GM12801 (cell line): ENCODE measurements around the gene ANKRD65.

ENCODE experiments used
- TF ChIP-seq, protein P1 (sequence below): IDR thresholded peaks from one replicate; pipeline ENCODE4 v1.5.1; 2011; ENCODE audit warnings: control low read depth; ENCODE audit not compliant: insufficient read length; ENCODE audit errors: extremely low read depth

The ANKRD65 gene

DNA sequence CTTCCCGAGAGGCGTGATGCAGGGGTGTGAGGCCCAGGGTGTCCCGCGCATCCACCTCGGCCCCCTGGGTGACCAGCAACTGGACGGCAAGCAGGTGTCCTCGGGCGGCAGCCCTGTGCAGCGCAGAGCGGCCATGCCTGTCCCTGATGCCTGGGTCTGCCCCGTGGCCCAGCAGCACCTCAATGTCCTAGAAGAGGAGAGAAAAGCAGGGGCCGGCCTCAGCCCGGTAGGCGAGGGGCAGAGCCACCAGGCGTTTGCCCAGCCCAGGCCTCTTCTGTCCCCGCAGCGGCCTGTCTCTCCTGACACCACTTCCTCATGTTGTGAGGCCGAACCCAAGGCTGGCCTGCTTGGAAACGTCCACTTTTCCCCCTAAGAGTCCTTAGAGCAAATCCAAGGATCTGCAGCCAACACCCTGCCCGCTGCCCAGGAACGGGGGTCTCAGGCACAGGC, 1.7 kb downstream of the ANKRD65 start:
- TF ChIP-seq, protein P1, sequence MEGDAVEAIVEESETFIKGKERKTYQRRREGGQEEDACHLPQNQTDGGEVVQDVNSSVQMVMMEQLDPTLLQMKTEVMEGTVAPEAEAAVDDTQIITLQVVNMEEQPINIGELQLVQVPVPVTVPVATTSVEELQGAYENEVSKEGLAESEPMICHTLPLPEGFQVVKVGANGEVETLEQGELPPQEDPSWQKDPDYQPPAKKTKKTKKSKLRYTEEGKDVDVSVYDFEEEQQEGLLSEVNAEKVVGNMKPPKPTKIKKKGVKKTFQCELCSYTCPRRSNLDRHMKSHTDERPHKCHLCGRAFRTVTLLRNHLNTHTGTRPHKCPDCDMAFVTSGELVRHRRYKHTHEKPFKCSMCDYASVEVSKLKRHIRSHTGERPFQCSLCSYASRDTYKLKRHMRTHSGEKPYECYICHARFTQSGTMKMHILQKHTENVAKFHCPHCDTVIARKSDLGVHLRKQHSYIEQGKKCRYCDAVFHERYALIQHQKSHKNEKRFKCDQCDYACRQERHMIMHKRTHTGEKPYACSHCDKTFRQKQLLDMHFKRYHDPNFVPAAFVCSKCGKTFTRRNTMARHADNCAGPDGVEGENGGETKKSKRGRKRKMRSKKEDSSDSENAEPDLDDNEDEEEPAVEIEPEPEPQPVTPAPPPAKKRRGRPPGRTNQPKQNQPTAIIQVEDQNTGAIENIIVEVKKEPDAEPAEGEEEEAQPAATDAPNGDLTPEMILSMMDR: no peak

DNA sequence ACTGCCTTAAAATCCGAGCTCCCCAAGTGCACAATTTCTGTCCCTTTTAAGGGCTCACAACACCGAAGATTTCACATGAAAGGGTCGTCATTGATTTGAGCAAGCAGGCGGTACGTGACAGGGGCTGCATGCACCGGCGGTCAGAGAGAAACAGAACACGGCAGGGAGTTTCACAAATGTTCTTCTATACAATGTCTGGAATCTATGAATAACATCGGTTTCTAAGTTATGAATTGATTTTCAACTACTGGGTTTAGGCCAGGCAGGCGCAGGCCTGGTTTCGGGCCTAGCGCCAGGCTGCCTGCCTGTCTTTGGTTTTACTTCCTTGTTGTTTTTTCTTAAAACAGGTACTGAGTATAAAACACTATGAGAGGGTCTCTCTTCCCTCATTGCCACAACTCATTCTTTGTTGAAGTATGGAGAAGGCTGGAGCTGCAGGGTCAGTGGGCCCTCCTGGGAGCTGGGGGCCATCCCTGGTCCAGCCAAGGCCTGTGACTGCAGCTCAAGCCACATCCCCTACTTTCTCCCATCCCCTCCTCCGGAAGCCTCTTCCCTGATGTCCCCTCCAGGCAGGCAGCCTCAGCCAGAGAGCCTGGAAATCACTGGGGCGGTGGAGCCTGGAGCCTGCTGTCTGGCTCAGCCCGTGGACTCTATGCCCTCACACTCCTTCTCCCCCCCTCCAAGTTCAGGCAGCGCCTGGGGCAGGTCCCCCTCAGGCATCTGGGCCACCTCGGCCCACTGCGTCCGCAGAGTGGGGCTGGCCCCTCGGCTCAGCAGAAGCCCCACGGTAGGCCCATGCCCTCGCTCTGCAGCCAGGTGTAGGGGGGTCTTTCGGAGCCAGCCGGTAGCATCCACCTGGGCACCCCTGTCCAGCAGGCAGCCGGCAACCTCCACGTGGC, 2.4 kb downstream of the ANKRD65 start:
- TF ChIP-seq, protein P1: no peak

DNA sequence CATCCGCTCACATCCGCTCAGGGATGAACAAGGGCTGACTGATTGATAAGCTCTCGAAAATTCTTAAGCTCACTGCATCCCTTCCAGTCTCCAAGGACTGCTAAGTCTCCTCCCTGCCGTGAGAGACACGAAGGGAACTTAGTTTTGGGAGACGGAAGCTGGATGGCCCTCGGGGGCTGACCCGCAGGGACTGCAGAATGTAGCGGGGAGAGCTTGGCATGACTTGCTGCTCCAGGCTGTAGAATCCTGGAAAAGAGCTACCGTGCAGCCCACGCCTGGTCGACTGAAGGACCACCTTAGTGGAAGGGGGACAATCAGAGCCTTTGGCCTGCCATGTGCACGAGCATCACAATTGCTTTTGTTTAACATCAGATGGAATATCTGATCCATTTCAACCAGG, 5.3 kb downstream of the ANKRD65 start:
- TF ChIP-seq, protein P1: no peak

- TF ChIP-seq, protein P1: no peak
These were observed 9.4 kb downstream of the ANKRD65 start for GRCh38 chr1:1411626-1412025.

DNA sequence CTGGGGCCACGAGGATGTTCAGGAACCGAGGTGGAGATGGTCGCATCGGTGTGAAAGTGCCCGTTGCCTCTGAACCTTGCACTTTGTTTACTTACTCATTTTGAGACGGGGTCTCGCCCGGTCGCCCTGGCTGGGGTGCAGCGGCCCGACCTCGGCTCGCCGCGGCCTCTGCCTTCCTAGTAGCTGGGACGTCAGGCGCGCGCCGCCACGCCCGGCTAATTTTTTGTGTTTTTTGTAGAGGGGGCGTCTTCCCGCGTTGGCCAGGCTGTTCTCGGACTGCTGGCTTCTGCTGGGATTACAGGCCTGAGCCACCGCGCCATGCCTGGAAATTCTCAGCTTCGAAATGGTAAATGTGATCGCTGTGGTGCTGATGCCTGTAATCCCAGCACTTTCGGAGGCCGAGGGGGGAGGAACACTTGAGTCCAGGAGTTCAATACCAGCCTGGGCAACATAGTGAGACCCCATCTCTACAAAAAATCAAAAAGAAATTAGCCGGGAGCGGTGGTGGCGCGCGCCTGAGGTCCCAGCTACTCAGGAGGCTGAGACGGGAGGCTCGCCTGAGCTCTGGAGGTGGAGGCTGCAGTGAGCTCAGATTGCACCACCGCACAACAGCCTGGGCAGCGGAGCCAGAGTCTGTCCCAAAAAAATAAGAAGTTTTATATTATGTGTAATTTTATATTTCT, 13.3 kb downstream of the ANKRD65 start:
- TF ChIP-seq, protein P1: no peak

GRCh38 chr1:1406821-1407635, 14.0 kb downstream of the ANKRD65 start, which contains the start of gene MRPL20:
Gene MRPL20, minus strand, starts transcription at chr1:1407293. Its CDS starts 76 bp downstream, at chr1:1407217.
- TF ChIP-seq, protein P1: no peak
